GM21360 (cell line): Measurements from ENCODE around the gene GSTO1.

ENCODE experiments used
- ATAC-seq: cut with Tn5 transposase; IDR thresholded peaks from one replicate; pipeline ENCODE4 v1.9.1; 2021; ENCODE audit warnings: mild to moderate bottlenecking, moderate library complexity; ENCODE audit not compliant: unreplicated experiment

The GSTO1 gene

GRCh38 chr10:104301907-104302690, 47.4 kb downstream of the GSTO1 start:
- no peak for ATAC-seq

GRCh38 chr10:104303594-104304355, 49.1 kb downstream of the GSTO1 start:
- ATAC-seq: no peak

GRCh38 chr10:104304356-104304745, 49.7 kb downstream of the GSTO1 start:
- no peak for ATAC-seq

GRCh38 chr10:104304927-104305326, 50.2 kb downstream of the GSTO1 start:
- no peak for ATAC-seq

GRCh38 chr10:104306897-104307296, 52.2 kb downstream of the GSTO1 start:
- no peak for ATAC-seq

GRCh38 chr10:104307576-104308438, 53.1 kb downstream of the GSTO1 start:
- no peak for ATAC-seq

- ATAC-seq: peak; percentile 72
Measured at GRCh38 chr10:104308439-104308903, 53.8 kb downstream of the GSTO1 start.

GRCh38 chr10:104309980-104310978, 55.6 kb downstream of the GSTO1 start:
- ATAC-seq: no peak

- ATAC-seq: no peak
Measured at GRCh38 chr10:104311184-104311720, 56.6 kb downstream of the GSTO1 start.

- ATAC-seq: no peak
Measured at GRCh38 chr10:104314591-104315485, 60.1 kb downstream of the GSTO1 start.

GRCh38 chr10:104315486-104315921, 60.8 kb downstream of the GSTO1 start:
- no peak for ATAC-seq

- ATAC-seq: no peak
Measured at GRCh38 chr10:104316321-104317099, 61.8 kb downstream of the GSTO1 start.
